MCF 10A (cell line): Measurements from ENCODE around the gene TPMT. TPM values are rescaled to one million over a fixed set of nuclear protein-coding genes. Genes with fewer than 3 reads are reported as not detected.

Source experiments
- BruUV-seq: library from RNA; stranded (reverse); fragments of 400-500 nt; replicated peaks from 2 replicates; lab custom pipeline; 2021; lab: Mats Ljungman, UMichigan
- CTCF ChIA-PET: fragments of 300-600 bp; sonication (Branson Sonifier 250); formaldehyde crosslinking; extraction: SDS; loops from one replicate; lab custom pipeline; 2021; ENCODE audit warnings: antibody characterized with exemption, inconsistent platforms; lab: Yijun Ruan, JAX
- POLR2A ChIA-PET: fragments of 300-600, 350-650 bp; sonication (Branson Sonifier 250); formaldehyde crosslinking; extraction: SDS; loops from one replicate; lab custom pipeline; 2020; ENCODE audit warnings: antibody characterized with exemption, inconsistent platforms; lab: Yijun Ruan, JAX
- DNase-seq: peaks from one replicate; pipeline ENCODE4 v3.0.0-alpha.2; 2018; ENCODE audit not compliant: unreplicated experiment
- H3K27ac Mint-ChIP-seq: one replicate; pipeline ENCODE4 v1.8.0; 2022; ENCODE audit warnings: mild to moderate bottlenecking, low read depth, mixed read lengths; ENCODE audit not compliant: unreplicated experiment
- H3K27me3 Mint-ChIP-seq: one replicate; pipeline ENCODE4 v1.8.0; 2022; ENCODE audit warnings: mixed read lengths; ENCODE audit not compliant: insufficient read depth, unreplicated experiment
- H3K36me3 Mint-ChIP-seq: one replicate; pipeline ENCODE4 v1.8.0; 2022; ENCODE audit warnings: mild to moderate bottlenecking, moderate library complexity, mixed read lengths; ENCODE audit not compliant: insufficient read depth, unreplicated experiment
- H3K4me1 Mint-ChIP-seq: one replicate; pipeline ENCODE4 v1.8.0; 2022; ENCODE audit warnings: mixed read lengths; ENCODE audit not compliant: insufficient read depth, unreplicated experiment
- H3K4me3 Mint-ChIP-seq: one replicate; pipeline ENCODE4 v1.8.0; 2022; ENCODE audit warnings: mild to moderate bottlenecking, moderate library complexity, mixed read lengths; ENCODE audit not compliant: unreplicated experiment
- H3K9me3 Mint-ChIP-seq: one replicate; pipeline ENCODE4 v1.8.0; 2022; ENCODE audit warnings: mixed read lengths; ENCODE audit not compliant: unreplicated experiment
- CTCF ChIP-seq: fragments of 200-600 bp; IDR thresholded peaks from one replicate; pipeline ENCODE4 v1.8.0; 2022; ENCODE audit warnings: antibody characterized with exemption, mild to moderate bottlenecking; ENCODE audit not compliant: unreplicated experiment
- intact Hi-C: fragments of 100-400 bp; cut with micrococcal nuclease; formaldehyde crosslinking; loops from 2 replicates; pipeline ENCODE4 v1.14.1; 2022
- total RNA-seq: library from RNA; stranded (reverse); gene quantifications from 2 replicates; pipeline ENCODE4 v1.2.3, GENCODE V29; 2022

The TPMT gene
- total RNA-seq, 1 experiment from 2014 or later: 8.7 TPM

GRCh38 chr6:18147160-18147559 lies 7.7 kb downstream of the TPMT start:
- H3K9me3 Mint-ChIP-seq: no peaks in the 10 kb centered on the region
- peaks cover 26% of the 10 kb centered on the region for H3K36me3 Mint-ChIP-seq
- DNase-seq: no peak
- POLR2A ChIA-PET: interaction anchor here (0.6 to 0.9 kb wide), 3 partner anchors 29 to 176 kb away, joined by 3 read pairs; no protein-coding TSS in a partner anchor
- CTCF ChIA-PET: interaction anchor here (0.5 to 0.7 kb wide), 2 partner anchors 9 to 117 kb away, joined by 3 read pairs; no protein-coding TSS in a partner anchor
- H3K4me3 Mint-ChIP-seq: no peak overlapping the region
- intact Hi-C loops: no loop called here
- BruUV-seq: no TSS peak
- peak overlapping the region; percentile 14 for H3K27ac Mint-ChIP-seq
- no peaks in the 10 kb centered on the region for H3K27me3 Mint-ChIP-seq
- peaks cover 18% of the 10 kb centered on the region for H3K4me1 Mint-ChIP-seq
- no peak for TF ChIP-seq CTCF

- no TSS peak for BruUV-seq
- Mint-ChIP-seq H3K9me3 (no peaks in the 10 kb centered on the region), H3K27ac (no peak overlapping the region), H3K4me3 (no peak overlapping the region), H3K27me3 (no peaks in the 10 kb centered on the region), H3K36me3 (peaks cover 21% of the 10 kb centered on the region), H3K4me1 (peaks cover 7% of the 10 kb centered on the region)
- intact Hi-C loops: no loop called here
- TF ChIP-seq CTCF: no peak
- ChIA-PET CTCF (interaction anchor here (1.1 kb wide), 1 partner anchor 339 kb away, joined by 5 read pairs; no protein-coding TSS in a partner anchor), POLR2A (no interaction called here)
- DNase-seq: no peak
These were observed 12.4 kb downstream of the TPMT start for GRCh38 chr6:18142591-18142861.

- intact Hi-C loops: no loop called here
- Mint-ChIP-seq H3K4me1 (peaks cover 7% of the 10 kb centered on the region), H3K36me3 (peaks cover 22% of the 10 kb centered on the region), H3K9me3 (no peaks in the 10 kb centered on the region), H3K27me3 (no peaks in the 10 kb centered on the region), H3K27ac (no peak overlapping the region), H3K4me3 (no peak overlapping the region)
- no peak for TF ChIP-seq CTCF
- CTCF ChIA-PET: interaction anchor here (1.1 kb wide), 1 partner anchor 338 kb away, joined by 5 read pairs; no protein-coding TSS in a partner anchor
- POLR2A ChIA-PET: interaction anchor here (1.5 kb wide), 1 partner anchor 13 kb away, joined by 5 read pairs; the partner anchor contains the start of genes KDM1B and TPMT
- DNase-seq: no peak
- BruUV-seq: no TSS peak
These were observed 12.9 kb downstream of the TPMT start for GRCh38 chr6:18141805-18142590.

GRCh38 chr6:18139935-18140621 lies 14.8 kb downstream of the TPMT start:
- no peaks in the 10 kb centered on the region for H3K9me3 Mint-ChIP-seq
- no peak for DNase-seq
- H3K27me3 Mint-ChIP-seq: no peaks in the 10 kb centered on the region
- CTCF ChIA-PET: interaction anchor here (0.7 kb wide), 1 partner anchor 20 kb away, joined by 4 read pairs; no protein-coding TSS in a partner anchor
- POLR2A ChIA-PET: no interaction called here
- no TSS peak for BruUV-seq
- no peak for TF ChIP-seq CTCF
- no peak overlapping the region for H3K27ac Mint-ChIP-seq
- H3K4me1 Mint-ChIP-seq: peaks cover 7% of the 10 kb centered on the region
- peaks cover 28% of the 10 kb centered on the region for H3K36me3 Mint-ChIP-seq
- intact Hi-C loops: no loop called here
- H3K4me3 Mint-ChIP-seq: no peak overlapping the region
